Upper lobe of left lung (tissue), 6 donors: ENCODE measurements around the gene TTLL1. TPM values are rescaled to one million over a fixed set of nuclear protein-coding genes. Genes with fewer than 3 reads are reported as not detected.

Source experiments
- ATAC-seq, 2 donors: fragments of 200-7000 bp; cut with Tn5 transposase; one replicate each; pipeline ENCODE4 v1.9.1; 2022; ENCODE audit warnings: mild to moderate bottlenecking in 2 of 2, moderate library complexity in 2 of 2; ENCODE audit not compliant: low FRiP score in 2 of 2
- DNase-seq, 2 donors: peaks; one replicate each; pipeline ENCODE4 v3.0.0-alpha.2; 2019 to 2020
- H3K27ac ChIP-seq, 4 donors: fragments of 200-600 bp; sonication (generic); one replicate each; pipeline ENCODE4 v1.5.1; 2016 to 2019
- H3K27me3 ChIP-seq, 4 donors: fragments of 200-600 bp; sonication (generic); one replicate each; pipeline ENCODE4 v1.5.1; 2017 to 2019
- H3K36me3 ChIP-seq, 4 donors: fragments of 200-600 bp; sonication (generic); one replicate each; pipeline ENCODE4 v1.5.1; 2016 to 2019
- H3K4me1 ChIP-seq, 4 donors: fragments of 200-600 bp; sonication (generic); one replicate each; pipeline ENCODE4 v1.5.1; 2018 to 2019
- H3K4me3 ChIP-seq, 4 donors: fragments of 200-600 bp; sonication (generic); one replicate each; pipeline ENCODE4 v1.5.1; 2017 to 2019; ENCODE audit warnings: mild to moderate bottlenecking in 2 of 4, moderate library complexity in 1 of 4
- H3K9me3 ChIP-seq, 4 donors: fragments of 200-600 bp; sonication (generic); one replicate each; pipeline ENCODE4 v1.5.1; 2018 to 2019
- EP300 ChIP-seq, 4 donors: sonication (generic); formaldehyde crosslinking; IDR thresholded peaks; one replicate each; pipeline ENCODE4 v1.5.1; 2017; ENCODE audit warnings: antibody characterized with exemption in 4 of 4, control low read depth in 2 of 4
- POLR2A ChIP-seq, 4 donors: fragments of 450-650 bp; IDR thresholded peaks; one replicate each; pipeline ENCODE4 v1.5.1; 2016 to 2017; ENCODE audit warnings: antibody characterized with exemption in 4 of 4, mild to moderate bottlenecking in 2 of 4
- POLR2AphosphoS5 ChIP-seq, 2 donors: sonication (generic); formaldehyde crosslinking; IDR thresholded peaks; one replicate each; pipeline ENCODE4 v1.5.1; 2017; ENCODE audit warnings: antibody characterized with exemption in 2 of 2
- WGBS, 2 donors: methylation state at CpG; one replicate each; pipeline ENCODE4 v1.1.5; 2017 to 2018; 5-methylcytosine and 5-hydroxymethylcytosine counted together
- total RNA-seq, 6 donors: library from RNA; depleted of rRNA in 4 of 6; stranded (reverse); fragments of >200 nt in 4 of 6; gene quantifications; one replicate each; pipeline versions ENCODE4 v1.1.0 to v1.2.1, GENCODE V29; 2016 to 2021
- TF ChIP-seq, protein P1 (sequence below), 6 experiments: fragments of 450-650 bp in 4 of 6; fragments of 200-600 bp in 2 of 6; sonication (generic) in 2 of 6; IDR thresholded peaks; one replicate each; pipeline ENCODE4 v1.5.1; 2016 to 2019; ENCODE audit warnings: antibody characterized with exemption in 6 of 6
- donor health status: DM: no; HTN: no; CAD: no; lungs with moderate emphysema.
- donor health status: DM: no; HTN: yes; CAD: no; lungs with severe emphysema.

TTLL1 gene
- total RNA-seq, 6 donors from 2014 or later, result 1.0 to 5.7 (median 4.8) TPM

- peak overlapping the region; percentile 38 to 98 (median 94) for H3K4me3 ChIP-seq
- no peak for TF ChIP-seq EP300 (IDR thresholded peaks at IDR 0.05)
- TF ChIP-seq POLR2AphosphoS5 (IDR thresholded peaks at IDR 0.05), result no peak
- TF ChIP-seq, protein P1, sequence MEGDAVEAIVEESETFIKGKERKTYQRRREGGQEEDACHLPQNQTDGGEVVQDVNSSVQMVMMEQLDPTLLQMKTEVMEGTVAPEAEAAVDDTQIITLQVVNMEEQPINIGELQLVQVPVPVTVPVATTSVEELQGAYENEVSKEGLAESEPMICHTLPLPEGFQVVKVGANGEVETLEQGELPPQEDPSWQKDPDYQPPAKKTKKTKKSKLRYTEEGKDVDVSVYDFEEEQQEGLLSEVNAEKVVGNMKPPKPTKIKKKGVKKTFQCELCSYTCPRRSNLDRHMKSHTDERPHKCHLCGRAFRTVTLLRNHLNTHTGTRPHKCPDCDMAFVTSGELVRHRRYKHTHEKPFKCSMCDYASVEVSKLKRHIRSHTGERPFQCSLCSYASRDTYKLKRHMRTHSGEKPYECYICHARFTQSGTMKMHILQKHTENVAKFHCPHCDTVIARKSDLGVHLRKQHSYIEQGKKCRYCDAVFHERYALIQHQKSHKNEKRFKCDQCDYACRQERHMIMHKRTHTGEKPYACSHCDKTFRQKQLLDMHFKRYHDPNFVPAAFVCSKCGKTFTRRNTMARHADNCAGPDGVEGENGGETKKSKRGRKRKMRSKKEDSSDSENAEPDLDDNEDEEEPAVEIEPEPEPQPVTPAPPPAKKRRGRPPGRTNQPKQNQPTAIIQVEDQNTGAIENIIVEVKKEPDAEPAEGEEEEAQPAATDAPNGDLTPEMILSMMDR (IDR thresholded peaks at IDR 0.05), result no peak
- no peak for TF ChIP-seq POLR2A (IDR thresholded peaks at IDR 0.05)
- ATAC-seq, result peak in 1 of 2 donors; percentile 40
- no peaks in the 10 kb centered on the region for H3K27me3 ChIP-seq
- H3K27ac ChIP-seq, result peak overlapping the region; percentile 70 to 90 (median 89)
- peak; percentile 63 to 88 for DNase-seq
- no peaks in the 10 kb centered on the region for H3K36me3 ChIP-seq
- 0 to 1% methylated on average over 27 to 37 of the region's 39 CpGs for WGBS, 2 donors
- peaks cover 27 to 59% (median 49%) of the 10 kb centered on the region in 4 donors for H3K4me1 ChIP-seq
- no peaks in the 10 kb centered on the region for H3K9me3 ChIP-seq
Measured at GRCh38 chr22:43014316-43014868, 74.8 kb downstream of the TTLL1 start.

DNA sequence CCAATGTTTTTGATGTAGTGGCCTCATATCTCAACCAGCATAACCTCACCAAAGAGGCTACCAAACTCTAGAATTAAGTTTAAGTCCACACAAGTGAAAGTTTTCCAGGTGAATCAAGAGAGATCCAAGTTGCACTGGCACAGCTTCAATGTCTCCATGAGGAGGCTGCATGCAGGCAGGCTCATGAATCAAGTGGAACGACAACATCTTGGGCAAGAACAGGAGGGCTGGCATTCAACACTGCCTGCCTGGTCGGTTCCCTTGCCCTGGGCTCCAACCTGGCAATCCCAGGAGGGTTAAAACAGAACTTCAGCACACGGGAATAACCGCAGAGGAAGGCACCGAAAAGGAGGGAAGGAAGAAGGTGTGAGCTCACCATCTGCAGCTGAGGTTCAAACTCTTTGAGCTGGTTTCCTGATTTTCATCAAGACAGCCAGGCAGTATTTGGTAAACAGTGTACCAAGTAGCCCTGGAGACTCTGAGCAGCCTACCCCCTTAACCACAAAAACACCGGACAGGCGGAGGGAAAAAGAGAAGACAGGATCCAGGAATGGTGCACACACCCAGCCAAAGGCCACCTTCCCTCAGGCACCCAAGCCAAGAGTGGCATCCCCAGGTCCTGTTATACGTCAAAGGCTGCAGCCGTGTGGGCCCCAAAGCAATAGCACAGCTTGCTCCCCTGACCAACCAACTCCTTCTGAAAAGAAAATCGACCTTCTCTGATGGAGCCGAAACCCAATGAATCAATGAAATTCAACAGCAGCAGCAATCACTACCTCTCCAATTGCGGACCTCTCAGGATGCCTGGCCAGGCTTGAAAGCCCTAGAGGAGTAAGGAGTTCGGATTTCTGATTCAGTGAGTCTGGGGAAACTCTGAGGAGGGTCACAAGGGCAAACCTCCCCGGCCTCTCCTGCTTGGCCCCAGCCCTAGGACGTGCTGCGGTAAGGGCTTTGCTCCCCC, 75.6 kb downstream of the TTLL1 start:
- WGBS, 2 donors, result 6 to 10% methylated on average over 13 to 16 of the region's 16 CpGs
- TF ChIP-seq POLR2A (IDR thresholded peaks at IDR 0.05) (no peak), POLR2AphosphoS5 (IDR thresholded peaks at IDR 0.05) (peak in 1 of 2 donors; percentile 16), EP300 (IDR thresholded peaks at IDR 0.05) (no peak)
- TF ChIP-seq, protein P1 (IDR thresholded peaks at IDR 0.05), result no peak
- ATAC-seq, result no peak

GRCh38 chr22:43012390-43012789, 76.8 kb downstream of the TTLL1 start:
- ATAC-seq (no peak), DNase-seq (no peak)
- H3K36me3 ChIP-seq, result no peaks in the 10 kb centered on the region
- TF ChIP-seq EP300 (IDR thresholded peaks at IDR 0.05), result no peak
- TF ChIP-seq POLR2A (IDR thresholded peaks at IDR 0.05), result no peak
- TF ChIP-seq, protein P1 (IDR thresholded peaks at IDR 0.05), result no peak
- no peak for TF ChIP-seq POLR2AphosphoS5 (IDR thresholded peaks at IDR 0.05)
- no peak overlapping the region for H3K27ac ChIP-seq
- no peaks in the 10 kb centered on the region for H3K27me3 ChIP-seq
- WGBS, 2 donors, result 85 to 86% methylated on average over 6 of the region's 6 CpGs
- H3K4me3 ChIP-seq, result no peak overlapping the region
- no peaks in the 10 kb centered on the region for H3K9me3 ChIP-seq
- peaks cover 34 to 73% (median 53%) of the 10 kb centered on the region in 4 donors for H3K4me1 ChIP-seq

More for the DNA sequence above, 75.6 kb downstream of the TTLL1 start:
- H3K27me3 ChIP-seq, result no peaks in the 10 kb centered on the region
- DNase-seq, result peak in 1 of 2 donors; percentile 54
- peaks cover 34 to 66% (median 51%) of the 10 kb centered on the region in 4 donors for H3K4me1 ChIP-seq
- H3K27ac ChIP-seq, result peak overlapping the region; percentile 70 to 90 (median 89)
- H3K36me3 ChIP-seq, result no peaks in the 10 kb centered on the region
- H3K4me3 ChIP-seq, result peak overlapping the region; percentile 38 to 98 (median 94)
- no peaks in the 10 kb centered on the region for H3K9me3 ChIP-seq

GRCh38 chr22:43011079-43011478, 78.1 kb downstream of the TTLL1 start:
- Histone ChIP-seq H3K27ac (peak overlapping the region in 2 of 4 donors; percentile 24 to 30), H3K4me1 (peaks cover 30 to 77% (median 53%) of the 10 kb centered on the region in 4 donors), H3K4me3 (no peak overlapping the region), H3K9me3 (no peaks in the 10 kb centered on the region), H3K27me3 (no peaks in the 10 kb centered on the region), H3K36me3 (no peaks in the 10 kb centered on the region)
- TF ChIP-seq EP300 (IDR thresholded peaks at IDR 0.05) (no peak), POLR2AphosphoS5 (IDR thresholded peaks at IDR 0.05) (no peak), POLR2A (IDR thresholded peaks at IDR 0.05) (no peak)
- TF ChIP-seq, protein P1 (IDR thresholded peaks at IDR 0.05), result no peak
- DNase-seq, result no peak
- no peak for ATAC-seq
- 77 to 92% methylated on average over 7 of the region's 7 CpGs for WGBS, 2 donors
